NCI-H128 (cell line): ENCODE data around the gene HDAC9.

ENCODE experiments used
- DNase-seq: peaks from one replicate; lab custom pipeline; 2025; ENCODE audit not compliant: unreplicated experiment; lab: John Stamatoyannopoulos, UW

Gene HDAC9

DNA sequence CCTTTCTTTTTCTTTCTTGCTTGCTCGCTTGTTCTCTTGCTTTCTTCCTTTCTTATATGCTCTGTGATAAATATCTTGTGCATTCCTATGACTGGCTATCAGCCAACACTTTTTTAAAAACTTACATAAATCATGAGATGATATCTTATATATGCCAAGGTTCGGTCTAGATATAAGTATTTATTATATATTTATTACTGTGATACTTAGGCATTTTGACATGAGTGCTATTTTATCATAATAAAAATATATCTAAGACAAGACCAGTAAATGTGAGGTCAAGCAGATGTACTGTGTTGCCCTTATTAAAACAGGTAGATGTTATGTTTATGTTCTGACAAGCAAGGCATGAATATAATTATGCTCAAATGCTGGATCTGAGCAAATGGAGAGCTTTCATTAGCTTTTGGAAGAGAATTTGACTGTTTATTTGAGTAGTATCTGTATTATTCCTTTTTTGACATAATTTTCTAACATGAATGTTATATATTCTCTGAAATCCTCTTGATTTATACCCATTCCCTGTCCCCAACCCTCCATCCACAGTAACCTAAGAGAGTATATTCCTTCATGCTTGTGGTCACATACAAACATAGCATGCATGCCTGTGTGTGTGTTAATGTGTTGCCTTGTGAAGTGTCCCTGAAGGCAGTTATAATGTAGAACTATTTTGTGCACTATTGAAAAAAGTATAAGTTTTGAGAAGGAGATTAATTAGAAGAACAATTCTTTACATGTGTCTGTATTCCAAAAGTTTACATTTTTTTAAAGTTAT lies 158.0 kb downstream of the HDAC9 start:
- no peak for DNase-seq

DNA sequence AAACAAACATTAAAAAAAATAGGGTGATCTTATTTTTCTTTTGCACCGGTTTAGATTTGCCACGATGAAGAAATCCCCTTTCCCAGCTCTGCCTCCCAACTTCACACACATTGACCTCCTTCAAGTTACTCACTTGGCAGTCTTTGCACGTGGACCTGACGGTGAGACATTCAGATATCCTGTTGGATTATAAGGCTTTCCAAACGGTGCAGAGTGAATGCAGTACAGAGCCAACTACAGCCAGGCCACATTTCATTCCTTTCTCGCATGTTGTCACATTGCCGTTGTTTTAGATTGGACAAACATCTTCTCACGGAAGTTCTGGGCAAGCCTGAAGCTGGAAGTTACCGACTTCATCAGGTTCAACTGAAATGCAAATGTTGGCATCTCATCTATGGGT lies 159.2 kb downstream of the HDAC9 start:
- no peak for DNase-seq

DNA sequence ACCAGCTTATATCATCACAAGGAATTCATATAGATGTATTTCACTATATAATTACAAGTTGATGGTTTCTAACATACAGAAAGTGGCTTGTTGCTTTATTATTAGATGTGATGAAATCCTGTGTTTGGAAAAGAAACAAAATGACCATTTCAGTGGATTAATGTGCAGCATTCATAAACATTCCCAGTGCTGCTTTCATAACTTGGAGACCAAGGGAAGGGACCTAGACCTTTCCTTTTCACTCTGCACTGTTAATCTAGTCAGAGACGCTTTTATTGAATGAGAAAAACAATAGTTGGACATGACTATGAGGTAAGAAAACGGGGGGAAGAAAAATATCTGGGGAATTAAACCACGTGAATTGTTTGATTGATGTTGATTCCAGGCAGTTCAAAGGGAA lies 160.0 kb downstream of the HDAC9 start:
- no peak for DNase-seq

DNA sequence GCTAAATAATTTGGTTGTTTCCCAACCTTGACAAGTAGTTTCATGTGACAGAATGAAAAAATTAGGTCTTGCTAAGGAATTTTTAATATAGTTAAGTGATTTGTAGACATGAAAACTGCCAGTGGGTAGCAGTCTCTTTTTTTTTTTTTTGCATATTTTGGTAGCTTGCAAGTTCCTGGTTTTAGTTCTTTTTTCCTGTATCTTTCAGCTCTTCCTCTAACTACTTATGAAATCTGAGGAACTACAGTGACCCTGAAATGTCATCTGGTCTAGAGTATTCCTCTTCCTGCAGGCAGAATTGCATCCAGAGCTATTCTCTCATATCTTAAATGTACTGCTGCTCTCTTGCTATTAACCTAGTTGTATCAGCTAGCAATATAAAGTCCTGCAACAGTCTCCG lies 160.4 kb downstream of the HDAC9 start:
- DNase-seq: no peak

DNA sequence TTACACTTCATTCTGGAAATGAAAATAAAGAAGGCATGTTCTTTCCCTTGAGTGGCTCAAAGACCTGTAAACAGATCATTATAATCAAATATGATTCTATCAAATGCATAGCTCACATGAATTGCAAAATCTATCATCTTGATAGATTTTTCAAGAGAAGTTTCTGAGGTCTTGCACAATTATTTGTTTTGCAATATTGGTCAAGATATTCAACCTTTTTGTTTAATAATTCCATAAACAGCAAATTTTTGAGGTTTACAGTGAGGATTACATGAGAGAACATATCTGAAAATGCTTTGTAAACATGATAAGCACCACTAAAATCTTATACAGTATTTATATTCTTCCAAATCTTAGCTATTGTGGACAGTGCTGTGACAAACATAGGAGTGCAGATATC lies 160.8 kb downstream of the HDAC9 start:
- no peak for DNase-seq

DNA sequence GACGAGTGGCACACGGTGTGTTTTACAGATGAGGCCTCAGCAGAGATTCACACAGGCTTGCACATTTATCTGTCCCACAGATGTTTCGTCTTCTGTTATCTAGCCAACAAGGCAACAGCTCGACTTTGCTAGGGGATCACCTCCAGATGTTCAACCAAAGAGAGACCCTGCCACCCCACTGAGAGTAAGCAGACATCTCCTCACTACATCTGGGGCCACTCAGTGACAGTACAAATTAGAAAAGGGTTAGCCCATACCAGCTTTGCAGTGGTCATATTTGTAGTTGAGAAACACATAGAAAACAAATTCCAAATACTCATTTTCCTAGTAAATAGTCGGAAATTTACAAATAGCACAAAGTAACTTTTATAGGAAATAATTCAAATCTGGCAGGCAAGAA lies 164.2 kb downstream of the HDAC9 start:
- DNase-seq: no peak

DNA sequence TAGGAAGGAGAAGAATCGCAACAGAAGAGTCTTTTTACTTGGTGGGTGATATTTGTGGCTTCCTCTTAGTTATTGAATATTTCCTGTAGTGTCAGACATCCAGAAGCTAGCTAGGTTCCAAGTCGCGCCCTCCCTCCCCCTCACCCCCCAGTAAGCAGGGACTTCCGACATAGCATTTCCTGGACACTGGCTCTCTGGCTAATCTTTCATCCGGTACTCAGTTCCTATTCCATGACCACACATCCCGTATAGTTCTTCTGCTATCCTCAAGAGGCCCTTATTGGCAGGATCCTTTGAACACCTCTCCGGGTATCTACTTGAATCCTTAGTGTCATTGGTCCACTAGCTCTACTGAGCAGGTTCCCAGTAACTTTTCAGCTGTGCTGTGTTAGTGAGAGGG lies 167.8 kb downstream of the HDAC9 start:
- DNase-seq: no peak

DNA sequence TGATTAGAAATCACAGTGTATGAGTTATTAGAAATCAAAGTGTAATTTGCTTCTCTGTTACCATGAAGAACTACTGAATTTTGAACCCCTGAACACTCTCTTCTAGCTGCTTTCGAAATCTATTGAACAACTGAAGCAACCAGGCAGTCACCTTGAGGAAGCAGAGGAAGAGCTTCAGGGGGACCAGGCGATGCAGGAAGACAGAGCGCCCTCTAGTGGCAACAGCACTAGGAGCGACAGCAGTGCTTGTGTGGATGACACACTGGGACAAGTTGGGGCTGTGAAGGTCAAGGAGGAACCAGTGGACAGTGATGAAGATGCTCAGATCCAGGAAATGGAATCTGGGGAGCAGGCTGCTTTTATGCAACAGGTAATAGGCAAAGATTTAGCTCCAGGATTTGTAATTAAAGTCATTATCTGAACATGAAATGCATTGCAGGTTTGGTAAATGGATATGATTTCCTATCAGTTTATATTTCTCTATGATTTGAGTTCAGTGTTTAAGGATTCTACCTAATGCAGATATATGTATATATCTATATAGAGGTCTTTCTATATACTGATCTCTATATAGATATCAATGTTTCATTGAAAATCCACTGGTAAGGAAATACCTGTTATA lies 170.7 kb downstream of the HDAC9 start:
- DNase-seq: peak; percentile 38

DNA sequence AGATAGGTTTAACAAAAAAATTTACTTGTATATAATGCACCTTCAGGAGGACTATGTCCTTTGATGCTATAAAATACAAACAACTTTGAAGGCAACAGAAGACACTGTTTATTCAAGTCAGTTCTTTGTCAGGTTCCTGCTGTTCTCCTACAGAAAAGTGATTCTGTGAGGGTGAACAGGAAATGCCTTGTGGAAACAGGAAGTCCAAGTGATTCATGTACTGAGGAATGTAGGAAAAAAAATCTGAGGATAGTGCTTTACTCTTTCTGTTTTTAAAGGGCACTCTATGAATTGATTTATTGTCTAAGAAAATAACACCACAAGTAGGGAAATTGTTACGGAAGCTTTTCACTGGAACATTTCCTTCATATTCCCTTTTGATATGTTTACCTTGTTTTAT lies 171.9 kb downstream of the HDAC9 start:
- DNase-seq: no peak

DNA sequence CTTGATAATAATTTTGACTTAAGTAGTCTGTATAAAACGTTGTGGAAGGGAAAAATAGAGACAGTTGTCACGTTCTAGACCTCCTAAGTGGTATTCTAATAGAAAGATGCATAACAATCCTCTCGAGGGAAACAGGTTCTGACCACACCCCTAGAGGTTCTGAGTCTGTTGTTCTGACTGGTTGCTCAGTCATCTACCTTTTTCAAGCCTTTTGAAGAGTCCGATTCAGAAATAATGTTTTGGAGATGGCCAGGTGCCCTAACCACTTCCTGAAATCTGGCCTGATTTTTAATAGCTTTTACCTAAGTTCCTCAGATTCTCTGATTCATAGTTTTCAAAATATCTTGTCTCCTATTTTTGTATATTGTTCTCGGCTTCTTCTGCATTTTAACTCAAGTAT lies 175.6 kb downstream of the HDAC9 start:
- DNase-seq: no peak

DNA sequence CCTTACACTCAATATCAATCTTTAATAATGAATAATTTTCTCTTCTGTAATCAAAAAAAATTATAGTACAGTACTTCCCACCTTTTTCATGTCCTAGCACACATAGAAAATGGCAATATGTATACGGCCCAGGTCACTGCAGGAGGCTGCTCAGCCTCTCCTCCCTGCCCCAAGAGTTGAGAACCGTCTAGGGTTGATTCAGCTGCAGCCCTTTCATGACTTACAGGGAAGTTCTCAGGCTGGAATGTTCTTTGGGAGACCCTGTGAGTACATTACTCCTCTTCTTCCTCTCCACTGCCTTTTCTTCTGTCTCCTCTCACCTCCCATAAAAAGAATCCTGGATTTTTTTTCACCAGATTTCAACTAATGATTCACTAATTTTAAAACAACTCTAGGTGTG lies 180.0 kb downstream of the HDAC9 start:
- DNase-seq: no peak

DNA sequence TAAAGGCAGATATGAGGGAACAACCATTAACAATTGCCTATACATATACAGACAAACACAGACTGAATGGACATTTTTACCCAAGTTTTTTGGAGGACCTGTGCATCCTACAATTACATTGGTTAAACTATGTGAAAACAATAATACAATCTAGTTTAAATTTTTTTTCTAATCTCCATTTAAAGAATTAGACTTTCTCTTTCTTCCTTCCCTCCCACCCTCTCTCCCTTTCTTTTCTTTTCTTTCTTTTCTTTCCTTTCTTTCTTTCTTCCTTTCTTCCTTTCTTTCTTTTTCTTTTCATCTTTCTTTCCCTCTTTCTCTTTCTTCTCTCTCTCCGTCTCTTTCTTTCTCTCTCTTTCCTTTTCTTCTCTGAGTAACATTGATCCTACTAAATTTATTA lies 183.7 kb downstream of the HDAC9 start:
- DNase-seq: no peak

DNA sequence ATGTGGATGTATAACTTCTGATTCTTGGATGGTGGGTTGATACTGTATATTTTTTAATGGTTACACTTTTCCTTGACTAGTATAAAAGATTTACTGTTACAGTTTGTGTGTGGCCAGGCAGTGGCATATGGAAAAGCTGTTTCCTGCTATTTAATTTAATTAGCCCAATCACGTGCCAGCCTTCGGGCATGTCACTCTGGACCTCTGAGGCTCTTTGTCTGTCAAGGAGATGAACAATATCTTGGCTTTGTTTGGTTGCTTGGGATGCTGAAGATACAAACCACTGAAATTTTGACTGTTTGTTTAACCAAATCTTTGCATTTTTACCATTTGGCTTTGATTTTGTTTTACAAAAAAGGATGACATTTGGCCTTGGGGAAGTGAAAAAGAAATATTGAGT lies 185.0 kb downstream of the HDAC9 start:
- DNase-seq: no peak

DNA sequence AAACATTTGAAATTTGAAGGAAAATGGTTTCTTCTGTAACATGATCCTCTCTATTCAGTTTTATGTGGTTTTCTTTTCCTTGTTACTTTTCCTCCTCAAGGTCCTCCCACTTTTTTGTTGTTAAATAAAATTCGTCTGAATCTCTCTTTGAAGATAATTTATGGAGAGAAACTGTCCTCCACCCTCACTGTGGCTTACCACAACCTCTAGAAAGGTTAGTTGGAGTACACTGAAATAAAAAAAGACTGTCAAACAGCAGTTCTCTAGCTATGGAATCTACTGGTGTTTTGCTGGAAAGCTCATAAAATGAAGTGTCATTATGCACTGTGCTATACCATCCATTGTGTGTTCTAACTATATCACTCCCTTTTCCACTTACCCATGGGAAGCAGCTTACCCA lies 189.4 kb downstream of the HDAC9 start:
- DNase-seq: no peak

DNA sequence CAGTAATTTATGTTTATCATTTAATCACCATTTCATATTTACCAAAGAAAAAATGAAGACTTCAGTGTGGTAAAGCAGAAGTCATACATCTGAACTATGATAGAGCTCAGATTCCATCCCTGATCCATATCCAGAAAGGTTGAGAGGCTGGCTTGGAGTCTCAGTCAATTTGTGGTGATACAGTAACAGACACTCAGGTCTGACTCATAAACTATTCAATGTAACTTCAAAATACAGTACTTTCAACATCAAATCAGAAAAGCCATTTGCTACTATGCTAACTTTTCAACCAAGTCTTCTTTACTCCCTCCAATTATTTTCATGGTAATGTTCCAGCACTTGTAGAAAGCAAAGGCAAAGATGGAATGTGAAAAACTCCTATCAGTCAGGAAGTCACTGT lies 190.4 kb downstream of the HDAC9 start:
- no peak for DNase-seq

DNA sequence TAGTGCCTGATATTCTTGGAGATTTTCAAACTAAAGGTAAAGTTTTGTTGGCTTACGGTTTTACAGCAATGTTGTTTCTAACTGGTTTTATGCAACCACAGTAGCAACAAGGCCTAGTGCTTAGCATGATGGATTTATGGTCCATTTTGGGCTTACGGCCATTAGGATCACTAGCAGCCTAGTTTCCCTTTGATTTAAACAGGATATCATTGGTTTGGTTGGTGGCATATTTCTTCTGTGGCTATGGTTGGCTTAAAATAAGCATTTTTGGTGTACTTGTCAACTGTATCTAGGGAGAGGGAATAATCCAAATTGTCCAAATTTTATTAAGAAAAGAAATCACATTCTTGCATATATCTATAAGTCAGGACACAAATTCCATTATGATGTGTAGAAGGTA lies 194.0 kb downstream of the HDAC9 start:
- no peak for DNase-seq

DNA sequence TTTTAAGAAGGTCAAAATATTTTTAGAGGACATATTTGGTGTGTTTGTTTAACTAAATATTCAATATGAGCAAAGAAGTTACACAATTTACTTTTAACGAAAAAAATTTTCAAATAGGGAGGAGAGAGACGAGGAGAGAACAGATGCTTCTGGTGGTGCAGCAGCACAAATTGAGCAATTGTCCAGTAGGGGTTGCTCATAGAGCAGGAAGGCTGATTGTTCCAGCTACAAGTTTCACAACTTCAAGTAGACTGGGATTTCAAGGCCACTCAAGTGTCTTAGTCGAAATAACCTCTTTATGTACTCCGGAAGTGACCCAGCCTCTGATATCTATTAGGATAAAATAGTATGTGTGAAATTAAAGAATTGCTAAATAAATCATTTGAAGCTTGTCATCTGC lies 197.9 kb downstream of the HDAC9 start:
- no peak for DNase-seq

DNA sequence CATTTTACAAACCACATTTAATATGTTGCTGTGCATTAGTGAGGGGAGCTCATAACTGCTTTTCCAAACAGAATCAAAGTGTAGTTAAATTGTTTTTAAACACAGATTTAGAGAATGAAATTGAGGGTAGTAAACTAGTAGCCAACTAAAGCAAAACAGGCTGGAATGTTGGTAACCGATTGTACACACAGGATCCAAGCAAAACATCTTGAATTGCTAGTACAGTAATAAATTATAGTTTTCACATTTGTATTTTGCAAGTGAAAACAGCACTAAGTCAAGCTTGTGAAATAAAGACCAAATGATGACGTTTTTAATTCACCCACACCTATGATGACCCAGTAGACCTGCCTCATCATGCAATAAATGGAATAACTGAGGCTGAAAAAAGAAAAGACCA lies 198.3 kb downstream of the HDAC9 start:
- no peak for DNase-seq

DNA sequence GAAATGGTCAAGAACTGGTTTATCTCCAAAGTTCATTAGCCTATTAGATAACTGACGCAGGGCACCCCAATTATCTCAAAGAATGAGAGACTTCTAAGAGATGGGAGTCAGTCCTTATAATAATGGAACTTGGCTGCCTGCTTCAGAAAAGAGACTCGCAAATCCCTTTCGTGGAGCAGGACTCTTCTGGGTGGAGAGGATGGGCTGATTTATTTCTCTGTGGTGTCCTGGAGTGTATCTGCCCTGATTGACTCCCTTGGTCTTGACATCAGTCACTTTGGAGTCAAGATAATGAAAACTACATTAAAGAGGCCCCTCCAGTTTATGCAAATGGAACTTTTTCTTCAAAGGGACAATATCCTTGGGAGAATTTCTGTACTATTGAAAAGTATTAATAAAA lies 198.9 kb downstream of the HDAC9 start:
- no peak for DNase-seq

DNA sequence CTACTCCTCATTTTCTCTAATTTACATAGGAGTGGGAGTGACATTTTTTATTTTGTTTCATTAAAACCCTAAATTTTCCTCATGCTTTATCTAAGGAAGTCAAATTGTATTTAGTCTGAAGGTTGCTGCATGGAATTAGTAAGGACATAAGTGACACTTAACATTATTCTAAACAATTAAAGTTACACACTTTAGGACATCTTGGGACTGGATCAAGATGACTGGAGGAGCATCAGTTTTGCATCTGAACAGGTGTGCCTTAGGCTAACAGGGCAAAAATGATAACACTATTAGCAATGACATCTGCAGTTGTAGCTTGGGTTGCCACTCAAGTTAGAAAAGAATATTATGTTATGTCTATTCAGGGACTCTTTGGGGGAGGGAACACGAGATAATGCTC lies 199.4 kb downstream of the HDAC9 start:
- no peak for DNase-seq

DNA sequence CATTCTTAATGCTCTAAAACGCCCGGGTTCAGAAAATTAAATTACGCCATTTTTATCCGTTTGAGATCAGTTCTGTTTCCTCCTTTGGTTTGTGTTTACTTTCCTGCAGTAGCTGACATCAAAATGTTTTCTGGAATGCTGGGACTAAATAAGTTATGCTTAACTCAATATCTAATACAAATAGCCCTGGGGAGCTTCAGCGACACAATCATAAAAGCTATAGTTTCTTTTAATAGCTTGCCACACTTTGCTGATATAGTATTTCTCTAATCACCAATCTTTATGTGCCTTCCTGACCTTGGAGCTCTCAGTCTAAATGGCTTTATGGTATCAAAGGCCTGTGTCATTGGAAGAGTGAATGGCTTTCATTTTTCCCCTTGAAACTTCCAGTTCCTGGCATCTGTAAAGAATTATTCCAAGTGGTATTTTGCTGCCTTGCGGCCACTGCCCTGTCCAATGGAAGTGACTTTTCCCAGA lies 202.7 kb downstream of the HDAC9 start:
- no peak for DNase-seq

DNA sequence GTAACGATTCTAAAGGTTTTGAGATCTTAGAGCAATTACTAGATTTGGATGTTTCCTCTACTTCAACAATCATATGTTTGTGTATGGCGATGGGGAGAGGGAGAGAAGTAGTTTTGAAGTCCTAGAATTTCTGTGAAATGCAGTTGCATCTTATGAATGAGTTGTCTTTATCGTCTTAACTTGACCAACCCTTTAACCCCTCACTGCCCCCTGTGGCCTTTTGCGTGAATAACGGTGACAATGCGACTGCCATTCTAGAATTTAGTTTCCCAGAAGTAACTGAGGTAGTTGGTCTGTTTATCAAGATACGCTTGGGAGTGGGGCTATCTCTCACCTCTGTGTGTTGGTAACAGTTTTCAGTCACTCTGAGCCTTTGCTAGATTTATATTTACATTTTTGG lies 204.6 kb downstream of the HDAC9 start:
- DNase-seq: no peak
